ENCODE results near the gene SH3GLB1. TPM values are rescaled to one million over a fixed set of nuclear protein-coding genes. Genes with fewer than 3 reads are reported as not detected.
A peak's percentile ranks its signal among the peaks of the same experiment; 100 is the strongest.

Gene SH3GLB1
- total RNA-seq, 3 donors from 2014 or later: 40.8 to 51.1 (median 42.1) TPM

DNA sequence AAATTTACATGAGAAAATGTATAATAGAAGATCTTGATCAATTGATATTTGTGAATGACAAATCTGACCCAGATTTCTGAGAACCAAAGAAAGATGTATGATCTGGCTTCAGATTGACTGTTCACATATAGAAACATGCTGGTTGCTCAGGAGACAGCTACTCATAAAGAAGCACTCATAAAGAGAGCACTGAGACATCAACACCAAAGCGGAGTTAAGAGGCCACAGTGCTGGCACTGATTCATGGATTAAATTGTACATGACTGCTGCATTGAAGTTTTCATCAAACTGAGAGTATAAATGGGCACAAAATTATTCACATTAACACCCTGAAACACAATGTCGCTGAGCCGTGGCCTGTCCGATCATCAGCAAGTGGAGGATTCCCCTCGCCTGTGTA, 46.2 kb downstream of the SH3GLB1 start:
- ATAC-seq: peak; percentile 47 to 53
- no peak overlapping the region for H3K4me3 Mint-ChIP-seq
- H3K36me3 Mint-ChIP-seq (ENCODE audit: insufficient read depth): peaks cover 5% of the 10 kb centered on the region
- H3K27me3 Mint-ChIP-seq (ENCODE audit: low read depth): peaks cover 9% of the 10 kb centered on the region
- DNase-seq: no peak
- H3K9me3 Mint-ChIP-seq: no peaks in the 10 kb centered on the region
- peaks cover 3% of the 10 kb centered on the region for H3K4me1 Mint-ChIP-seq (ENCODE audit: low read depth)

DNA sequence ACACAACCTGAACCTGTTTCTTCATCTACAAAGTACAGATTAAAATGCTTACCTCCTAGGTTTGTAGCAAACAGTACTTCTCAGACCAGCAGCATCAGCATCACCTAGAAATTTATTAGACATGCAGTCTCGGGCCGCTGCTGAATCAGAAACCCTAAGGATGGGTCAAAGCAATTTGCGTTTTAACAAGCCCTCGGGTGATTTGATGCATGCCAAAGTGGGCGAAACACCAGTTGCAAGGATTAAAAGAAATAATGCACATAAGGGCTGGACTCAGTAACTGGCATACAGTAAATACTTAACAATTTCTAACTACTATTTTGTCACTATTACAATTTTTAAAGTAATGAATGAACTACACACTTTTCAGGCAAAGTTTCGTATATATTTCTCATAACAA, 47.5 kb downstream of the SH3GLB1 start:
- Mint-ChIP-seq H3K27me3 (ENCODE audit: low read depth) (peaks cover 14% of the 10 kb centered on the region), H3K4me3 (no peak overlapping the region), H3K4me1 (ENCODE audit: low read depth) (peaks cover 3% of the 10 kb centered on the region), H3K9me3 (no peaks in the 10 kb centered on the region), H3K36me3 (ENCODE audit: insufficient read depth) (no peaks in the 10 kb centered on the region)
- ATAC-seq (no peak), DNase-seq (no peak)

DNA sequence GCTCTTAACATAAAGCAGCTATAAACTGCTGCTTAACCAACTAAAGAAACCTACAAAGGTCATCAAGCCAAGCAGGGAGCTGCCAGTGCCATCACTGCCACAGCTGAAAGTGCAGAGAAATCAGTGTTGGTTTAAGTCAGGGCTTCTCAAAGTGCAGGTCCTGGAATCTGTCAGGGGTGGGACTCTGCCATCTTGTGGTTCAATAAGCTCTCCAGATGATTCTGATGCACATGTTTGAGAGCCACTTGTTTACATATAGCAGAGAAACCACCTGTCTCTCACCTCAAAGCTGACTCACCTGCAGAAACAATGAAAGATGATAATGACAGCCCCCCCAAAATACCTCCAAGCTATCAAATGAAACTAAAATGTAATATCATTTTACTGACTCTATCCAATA, 49.3 kb downstream of the SH3GLB1 start:
- peaks cover 3% of the 10 kb centered on the region for H3K4me1 Mint-ChIP-seq (ENCODE audit: low read depth)
- no peaks in the 10 kb centered on the region for H3K9me3 Mint-ChIP-seq
- H3K4me3 Mint-ChIP-seq: no peak overlapping the region
- peak in 1 of 2 donors; percentile 61 for ATAC-seq
- DNase-seq: no peak
- H3K27me3 Mint-ChIP-seq (ENCODE audit: low read depth): peaks cover 14% of the 10 kb centered on the region
- no peaks in the 10 kb centered on the region for H3K36me3 Mint-ChIP-seq (ENCODE audit: insufficient read depth)

DNA sequence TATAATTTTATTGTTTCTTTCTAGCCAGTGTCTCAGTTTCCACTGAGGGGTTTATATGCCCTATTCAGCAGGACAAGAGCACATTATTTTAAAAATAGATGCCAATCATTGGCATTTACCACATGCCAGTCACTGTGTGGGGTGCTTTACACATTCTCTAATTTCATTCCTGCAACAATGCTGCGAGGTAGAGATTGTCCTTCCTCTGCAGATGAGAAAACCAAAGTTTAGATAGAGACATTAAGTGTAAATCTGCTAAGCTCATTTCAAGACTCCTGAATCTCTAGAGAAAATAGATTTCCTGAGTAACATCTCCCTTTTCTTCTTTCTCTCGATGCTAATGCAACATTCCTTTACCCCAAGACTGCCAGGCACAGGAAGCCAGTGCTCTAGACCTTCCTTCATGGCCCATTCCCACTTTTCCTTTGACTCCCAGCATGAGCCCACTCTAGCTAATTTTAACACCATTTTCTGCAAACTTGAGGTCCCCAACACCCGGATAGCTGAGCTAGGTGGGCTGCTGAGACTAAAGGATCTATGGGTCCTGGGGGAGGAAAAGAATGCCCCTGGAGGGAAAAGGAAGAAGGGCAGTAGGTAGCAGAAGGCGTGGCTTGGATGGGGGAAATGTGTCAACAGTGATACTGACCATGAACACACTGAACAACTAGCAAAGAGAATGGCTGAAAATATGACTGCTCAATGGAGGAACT, 50.0 kb downstream of the SH3GLB1 start:
- ATAC-seq: no peak
- Mint-ChIP-seq H3K4me1 (ENCODE audit: low read depth) (peaks cover 3% of the 10 kb centered on the region), H3K4me3 (no peak overlapping the region), H3K9me3 (no peaks in the 10 kb centered on the region), H3K27me3 (ENCODE audit: low read depth) (peaks cover 14% of the 10 kb centered on the region), H3K36me3 (ENCODE audit: insufficient read depth) (no peaks in the 10 kb centered on the region)
- no peak for DNase-seq

DNA sequence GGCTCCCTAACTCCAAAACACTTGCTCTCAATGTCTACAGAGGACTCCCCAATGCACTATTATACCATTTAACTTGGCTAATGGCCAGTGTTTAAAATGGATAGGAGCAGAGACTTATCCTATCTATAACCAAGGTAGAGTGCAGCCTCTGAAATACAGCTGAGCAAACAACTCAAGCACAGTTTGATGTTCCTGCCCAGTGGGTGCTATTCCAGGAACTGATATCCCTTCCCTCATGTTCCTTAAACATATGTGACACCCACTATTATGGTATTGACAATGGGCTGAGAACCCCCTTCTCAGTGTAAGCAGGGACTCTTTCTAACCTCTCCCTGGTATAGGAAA, 51.7 kb downstream of the SH3GLB1 start:
- no peak overlapping the region for H3K4me3 Mint-ChIP-seq
- H3K9me3 Mint-ChIP-seq: peaks cover 4% of the 10 kb centered on the region
- H3K4me1 Mint-ChIP-seq (ENCODE audit: low read depth): peaks cover 3% of the 10 kb centered on the region
- H3K27me3 Mint-ChIP-seq (ENCODE audit: low read depth): peaks cover 14% of the 10 kb centered on the region
- DNase-seq (no peak), ATAC-seq (no peak)
- no peaks in the 10 kb centered on the region for H3K36me3 Mint-ChIP-seq (ENCODE audit: insufficient read depth)

DNA sequence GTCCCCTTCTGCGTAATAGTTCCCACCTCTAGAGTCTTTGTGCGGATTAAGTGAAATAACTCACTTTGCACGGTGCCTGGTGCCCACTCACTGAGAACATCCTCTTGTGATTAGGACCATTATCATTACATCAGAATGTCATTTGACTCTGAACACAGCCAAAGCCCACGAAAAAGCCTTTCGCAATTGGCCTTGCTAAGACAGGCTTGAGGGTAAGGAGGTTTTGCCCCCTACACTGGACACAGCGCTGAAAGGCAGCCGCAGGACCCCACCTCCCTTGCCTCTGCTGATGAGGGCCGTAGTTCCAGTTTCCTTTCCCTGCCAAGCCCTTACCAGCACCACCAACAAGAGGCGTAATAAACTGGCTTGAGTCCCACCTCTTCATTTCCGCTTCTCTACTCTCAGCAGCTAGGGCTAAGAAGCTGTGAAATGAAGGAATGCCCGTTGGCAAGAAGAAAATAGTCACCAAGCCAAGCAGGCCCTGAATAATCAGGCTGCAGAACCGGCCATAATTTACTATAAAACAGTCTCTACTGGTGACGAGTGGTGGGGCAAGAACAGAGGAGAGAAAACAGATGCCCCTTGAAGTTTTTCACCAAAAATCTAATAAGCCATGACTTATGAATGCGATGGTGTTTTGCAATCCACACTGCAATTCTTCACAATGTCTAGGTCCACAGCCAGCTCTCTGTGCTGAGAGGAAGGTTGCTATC, 53.1 kb downstream of the SH3GLB1 start:
- Mint-ChIP-seq H3K36me3 (ENCODE audit: insufficient read depth) (no peaks in the 10 kb centered on the region), H3K9me3 (peaks cover 4% of the 10 kb centered on the region), H3K4me3 (no peak overlapping the region), H3K4me1 (ENCODE audit: low read depth) (peaks cover 3% of the 10 kb centered on the region), H3K27me3 (ENCODE audit: low read depth) (peaks cover 14% of the 10 kb centered on the region)
- DNase-seq (no peak), ATAC-seq (no peak)

DNA sequence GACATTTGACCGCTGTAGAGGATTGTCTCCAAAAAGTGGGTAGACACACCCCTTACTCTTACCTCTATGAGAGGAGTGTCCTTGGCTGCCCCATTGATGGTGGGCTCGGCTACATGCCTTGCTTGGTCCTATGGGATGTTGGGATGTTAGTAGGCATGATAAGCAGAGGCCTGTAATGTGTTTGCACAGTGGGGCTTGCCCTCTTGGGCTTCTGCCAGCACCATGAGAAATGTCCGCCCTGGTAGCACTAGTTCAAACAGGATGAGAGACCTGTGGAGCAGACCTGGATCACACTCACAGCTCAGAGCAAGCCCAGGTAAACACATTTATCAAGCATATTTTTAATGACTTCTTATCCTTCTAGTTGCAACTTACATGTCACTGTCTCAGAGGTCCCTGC, 54.2 kb downstream of the SH3GLB1 start:
- H3K36me3 Mint-ChIP-seq (ENCODE audit: insufficient read depth): no peaks in the 10 kb centered on the region

DNA sequence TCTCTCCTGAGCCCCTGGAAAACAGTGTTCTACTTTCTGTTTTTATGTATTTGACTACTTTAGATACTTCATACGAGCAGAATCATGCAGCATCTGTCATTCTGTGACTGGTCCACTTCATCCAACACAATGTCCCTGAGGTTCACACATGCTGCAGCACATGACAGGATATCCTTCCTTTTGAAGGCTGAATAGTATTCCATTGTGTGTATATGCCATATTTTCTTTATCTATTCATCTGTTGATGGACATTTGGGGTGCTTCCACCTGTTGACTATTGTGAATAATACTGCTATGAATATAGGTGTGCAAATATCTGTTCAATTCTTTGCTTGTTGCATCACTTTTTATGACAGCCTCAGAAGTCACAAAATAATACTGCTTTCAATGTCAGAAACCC, 55.8 kb downstream of the SH3GLB1 start:
- no peak for DNase-seq
- no peak for ATAC-seq
- H3K4me3 Mint-ChIP-seq: no peak overlapping the region

More for the DNA sequence above, 54.2 kb downstream of the SH3GLB1 start:
- ATAC-seq (no peak), DNase-seq (no peak)
- Mint-ChIP-seq H3K9me3 (peaks cover 4% of the 10 kb centered on the region), H3K4me1 (ENCODE audit: low read depth) (peaks cover 3% of the 10 kb centered on the region), H3K4me3 (no peak overlapping the region), H3K27me3 (ENCODE audit: low read depth) (peaks cover 16% of the 10 kb centered on the region)

DNA sequence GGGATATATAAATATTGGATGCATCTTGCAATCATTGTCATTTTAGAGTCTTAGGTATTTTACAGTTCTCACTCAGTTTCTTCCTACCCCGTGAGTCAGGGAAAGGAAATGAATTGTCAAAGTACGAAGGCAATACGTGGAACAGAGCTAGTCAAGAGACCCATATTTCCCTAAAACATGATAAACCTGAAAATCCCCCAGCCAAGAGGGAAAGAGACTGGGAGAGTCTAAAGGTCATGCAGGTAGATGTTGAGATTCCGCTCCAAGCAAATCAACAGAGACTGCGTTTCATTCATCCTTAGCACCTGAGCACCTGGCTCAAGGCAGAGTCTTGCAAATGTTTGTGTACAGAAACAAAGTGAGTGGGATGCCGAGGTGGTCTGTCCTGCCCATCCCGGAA, 58.0 kb downstream of the SH3GLB1 start:
- H3K27me3 Mint-ChIP-seq (ENCODE audit: low read depth): peaks cover 7% of the 10 kb centered on the region
- no peaks in the 10 kb centered on the region for H3K36me3 Mint-ChIP-seq (ENCODE audit: insufficient read depth)
- peaks cover 8% of the 10 kb centered on the region for H3K9me3 Mint-ChIP-seq
- DNase-seq (no peak), ATAC-seq (no peak)
- no peaks in the 10 kb centered on the region for H3K4me1 Mint-ChIP-seq (ENCODE audit: low read depth)
- H3K4me3 Mint-ChIP-seq: no peak overlapping the region

More for the DNA sequence above, 55.8 kb downstream of the SH3GLB1 start:
- Mint-ChIP-seq H3K27me3 (ENCODE audit: low read depth) (peaks cover 14% of the 10 kb centered on the region), H3K9me3 (peaks cover 4% of the 10 kb centered on the region), H3K4me1 (ENCODE audit: low read depth) (no peaks in the 10 kb centered on the region), H3K36me3 (ENCODE audit: insufficient read depth) (no peaks in the 10 kb centered on the region)

DNA sequence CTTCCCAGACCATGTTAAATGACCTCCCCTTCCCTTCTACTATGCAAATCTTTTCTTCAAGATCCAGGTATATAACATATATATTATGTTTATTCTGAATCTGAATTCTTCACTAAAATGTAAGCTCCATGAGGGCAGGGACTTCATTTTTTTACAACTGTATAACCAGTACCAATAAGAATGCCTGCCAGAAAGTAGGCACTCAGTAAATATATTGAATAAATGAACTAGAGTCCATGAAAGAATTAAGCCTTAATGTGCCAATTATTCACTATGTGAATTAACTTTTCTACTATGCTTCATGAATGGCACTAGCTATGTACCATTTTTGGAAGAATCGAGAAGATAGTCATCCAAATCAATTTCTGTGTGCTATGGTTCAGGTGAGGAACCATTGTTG, 60.1 kb downstream of the SH3GLB1 start:
- H3K9me3 Mint-ChIP-seq: peaks cover 9% of the 10 kb centered on the region
- ATAC-seq: no peak
- H3K4me3 Mint-ChIP-seq: no peak overlapping the region
- peaks cover 7% of the 10 kb centered on the region for H3K27me3 Mint-ChIP-seq (ENCODE audit: low read depth)
- no peaks in the 10 kb centered on the region for H3K4me1 Mint-ChIP-seq (ENCODE audit: low read depth)
- no peaks in the 10 kb centered on the region for H3K36me3 Mint-ChIP-seq (ENCODE audit: insufficient read depth)
- DNase-seq: no peak

DNA sequence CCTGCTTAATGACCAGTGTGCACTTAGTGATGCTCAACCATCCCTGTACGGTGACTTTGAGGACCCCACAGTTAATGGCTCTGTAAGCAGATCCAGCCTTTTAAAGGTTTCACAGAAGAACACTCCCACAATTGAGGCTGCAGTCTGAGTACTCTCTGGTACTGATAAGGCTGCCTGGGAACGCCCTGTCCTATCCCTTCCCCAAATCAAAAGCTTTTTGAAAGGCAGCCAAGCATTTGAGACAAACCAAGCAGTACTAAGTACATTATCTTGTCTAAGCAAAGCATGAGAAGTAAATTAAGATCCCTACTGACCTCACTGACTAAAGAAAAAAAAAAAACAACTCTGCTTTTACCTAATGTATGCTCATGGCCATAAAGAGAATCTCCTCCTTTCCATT, 60.7 kb downstream of the SH3GLB1 start:
- H3K36me3 Mint-ChIP-seq (ENCODE audit: insufficient read depth): no peaks in the 10 kb centered on the region
- peaks cover 7% of the 10 kb centered on the region for H3K27me3 Mint-ChIP-seq (ENCODE audit: low read depth)
- H3K9me3 Mint-ChIP-seq: peaks cover 7% of the 10 kb centered on the region
- H3K4me3 Mint-ChIP-seq: no peak overlapping the region
- no peak for DNase-seq
- no peak for ATAC-seq
- H3K4me1 Mint-ChIP-seq (ENCODE audit: low read depth): no peaks in the 10 kb centered on the region

DNA sequence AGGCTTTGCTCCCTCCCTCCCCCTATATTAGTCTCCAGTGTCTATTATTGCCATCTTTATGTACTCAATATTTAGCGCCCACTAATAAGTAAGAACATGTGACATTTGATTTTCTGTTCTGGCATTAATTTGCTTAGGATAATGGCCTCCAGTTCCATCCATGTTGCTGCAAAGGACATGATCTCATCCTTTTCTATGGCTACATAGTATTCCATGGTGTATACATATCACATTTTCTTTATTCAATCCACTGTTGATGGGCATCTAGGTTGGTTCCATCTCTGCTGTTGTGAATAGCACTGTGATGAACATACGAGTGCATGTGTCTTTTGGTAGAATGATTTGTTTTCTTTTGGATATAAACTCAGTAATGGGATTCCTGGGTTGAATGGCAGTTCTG, 61.3 kb downstream of the SH3GLB1 start:
- DNase-seq: no peak
- Mint-ChIP-seq H3K4me3 (no peak overlapping the region), H3K36me3 (ENCODE audit: insufficient read depth) (no peaks in the 10 kb centered on the region), H3K4me1 (ENCODE audit: low read depth) (no peaks in the 10 kb centered on the region), H3K27me3 (ENCODE audit: low read depth) (peaks cover 7% of the 10 kb centered on the region), H3K9me3 (peaks cover 6% of the 10 kb centered on the region)
- no peak for ATAC-seq

DNA sequence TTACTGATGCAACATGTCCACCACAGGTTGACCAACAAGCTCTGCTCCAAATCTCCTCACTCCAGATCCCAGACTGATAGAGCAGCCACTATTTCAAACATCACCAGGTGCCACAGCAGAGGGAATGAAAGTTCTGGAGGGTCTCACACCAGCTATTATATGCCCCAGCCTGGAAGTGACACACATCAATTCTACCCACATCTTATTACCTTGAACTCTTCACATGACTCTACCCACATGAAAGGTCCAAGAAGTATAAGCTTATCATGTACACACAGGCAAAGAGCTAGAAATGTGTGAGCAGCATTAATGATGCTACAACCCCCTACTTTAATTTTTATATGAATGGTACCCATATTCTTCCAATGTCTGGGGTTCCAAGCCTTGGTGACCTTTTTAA, 64.2 kb downstream of the SH3GLB1 start:
- H3K4me1 Mint-ChIP-seq (ENCODE audit: low read depth): peaks cover 1% of the 10 kb centered on the region
- no peak overlapping the region for H3K4me3 Mint-ChIP-seq
- ATAC-seq (no peak), DNase-seq (no peak)
- no peaks in the 10 kb centered on the region for H3K36me3 Mint-ChIP-seq (ENCODE audit: insufficient read depth)
- peaks cover 5% of the 10 kb centered on the region for H3K27me3 Mint-ChIP-seq (ENCODE audit: low read depth)
- H3K9me3 Mint-ChIP-seq: peaks cover 6% of the 10 kb centered on the region

DNA sequence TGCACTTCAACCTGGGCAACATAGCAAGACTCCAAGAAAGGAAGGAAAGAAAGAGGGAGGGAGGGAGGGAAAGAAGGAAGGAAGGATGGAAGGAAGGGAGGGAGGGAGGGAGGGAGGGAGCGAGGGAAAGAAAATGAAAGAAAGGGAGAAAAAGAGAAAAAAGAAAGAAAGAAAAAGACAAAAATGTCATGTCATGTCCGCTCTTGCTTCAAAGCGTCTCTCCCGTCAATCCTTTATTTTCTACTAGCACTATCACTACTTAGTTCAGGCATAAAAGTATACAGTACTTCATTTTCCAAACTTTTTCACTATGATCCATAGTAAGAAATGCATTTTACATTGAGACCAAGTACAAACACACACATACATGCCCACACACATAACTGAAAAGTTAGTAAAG, 64.7 kb downstream of the SH3GLB1 start:
- Mint-ChIP-seq H3K9me3 (peaks cover 6% of the 10 kb centered on the region), H3K27me3 (ENCODE audit: low read depth) (peaks cover 5% of the 10 kb centered on the region), H3K4me1 (ENCODE audit: low read depth) (peaks cover 6% of the 10 kb centered on the region), H3K36me3 (ENCODE audit: insufficient read depth) (no peaks in the 10 kb centered on the region), H3K4me3 (no peak overlapping the region)
- DNase-seq: no peak
- no peak for ATAC-seq

Measured in activated T-cell treated with anti-CD3 and anti-CD28 coated beads, Interleukin-2, amount 50 U/mL, for 4 hours (primary cell).